ENCODE results near the gene ZNF18. TPM values are rescaled to one million over a fixed set of nuclear protein-coding genes. Genes with fewer than 3 reads are reported as not detected.
"Not testable (repeated sequence)": the region's sequence is repeated elsewhere in the genome, so short reads cannot be mapped to it uniquely, and the experiment has no call there.

The ZNF18 gene
- total and polyA plus RNA-seq, 12 donors, result 2.6 to 7.5 (median 4.6) TPM

GRCh38 chr17:11943759-11944347 lies 53.4 kb downstream of the ZNF18 start:
- Histone ChIP-seq H3K27me3 (no peaks in the 10 kb centered on the region), H3K27ac (no peak overlapping the region), H3K36me3 (no peaks in the 10 kb centered on the region), H3K4me1 (peaks cover 0 to 6% (median 4%) of the 10 kb centered on the region in 9 donors), H3K4me3 (no peak overlapping the region), H3K9me3 (no peaks in the 10 kb centered on the region)
- intact Hi-C loops (cut with DNase I), result no loop called here
- ATAC-seq (no peak), DNase-seq (no peak)
- no peak for TF ChIP-seq CTCF (IDR thresholded peaks at IDR 0.05)
- 74 to 88% methylated on average over 7 of the region's 7 CpGs for WGBS, 2 donors

DNA sequence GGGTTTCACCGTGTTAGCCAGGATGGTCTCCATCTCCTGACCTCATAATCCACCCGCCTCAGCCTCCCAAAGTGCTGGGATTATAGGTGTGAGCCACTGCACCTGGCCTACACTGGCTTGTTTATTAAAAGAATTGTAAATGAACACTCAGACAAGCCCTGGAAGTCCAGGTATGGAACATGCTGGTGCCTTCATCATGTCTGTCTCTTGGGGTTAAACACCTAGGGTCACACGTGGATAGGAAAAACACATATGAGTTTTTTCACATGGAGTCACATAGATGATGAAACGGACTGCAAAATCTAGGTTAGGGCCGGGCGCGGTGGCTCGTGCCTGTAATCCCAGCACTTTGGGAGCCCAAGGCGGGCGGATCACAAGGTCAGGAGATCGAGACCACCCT lies 54.2 kb downstream of the ZNF18 start:
- H3K27me3 ChIP-seq; intact Hi-C loops (cut with DNase I); DNase-seq; H3K36me3 ChIP-seq; ATAC-seq; H3K4me1 ChIP-seq; H3K4me3 ChIP-seq; H3K27ac ChIP-seq; H3K9me3 ChIP-seq: not testable (repeated sequence)
- WGBS, 2 donors, result 93 to 94% methylated on average over 11 of the region's 11 CpGs

GRCh38 chr17:11940904-11941303 lies 56.4 kb downstream of the ZNF18 start:
- DNase-seq (no peak), ATAC-seq (no peak)
- Histone ChIP-seq H3K4me3 (no peak overlapping the region), H3K27ac (no peak overlapping the region), H3K36me3 (no peaks in the 10 kb centered on the region), H3K4me1 (no peaks in the 10 kb centered on the region), H3K9me3 (no peaks in the 10 kb centered on the region), H3K27me3 (peaks cover 0 to 12% (median 3%) of the 10 kb centered on the region in 7 donors)
- intact Hi-C loops (cut with DNase I), result no loop called here
- no peak for TF ChIP-seq CTCF (IDR thresholded peaks at IDR 0.05)
- WGBS, 2 donors, result 54 to 66% methylated on average over 2 of the region's 2 CpGs

DNA sequence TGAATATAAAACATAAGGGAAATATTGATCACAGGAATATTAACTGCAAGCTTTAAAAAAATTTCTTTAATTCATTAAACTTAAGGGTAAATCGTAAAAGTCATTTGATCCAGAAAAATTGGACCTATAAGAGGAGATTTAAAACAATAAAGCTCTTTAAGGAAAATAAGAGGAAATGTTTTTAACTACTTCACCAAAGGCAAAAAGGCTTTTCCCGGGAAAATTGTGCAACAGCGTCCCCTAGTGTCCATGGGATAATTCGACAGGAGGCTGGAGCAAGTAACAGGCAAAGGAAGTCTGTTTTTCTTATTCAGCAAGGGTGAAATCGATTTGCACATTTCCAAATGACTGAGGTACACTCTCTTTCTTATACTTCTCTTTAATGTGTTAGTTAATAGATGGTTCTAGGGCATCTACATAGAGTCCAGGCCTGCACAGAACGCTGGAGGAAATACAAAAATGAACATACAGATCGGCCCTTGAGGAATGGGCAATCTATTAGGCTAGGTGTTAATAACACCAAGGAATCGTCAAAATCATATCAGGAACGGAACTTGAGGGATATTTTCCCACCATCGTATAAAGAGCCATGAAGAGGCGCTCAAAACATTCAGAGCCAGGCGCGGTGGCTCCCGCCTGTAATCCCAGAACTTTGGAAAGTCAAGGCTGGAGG lies 61.4 kb downstream of the ZNF18 start:
- H3K27ac ChIP-seq, result no peak overlapping the region

More for the DNA sequence above, 61.4 kb downstream of the ZNF18 start:
- no peaks in the 10 kb centered on the region for H3K4me1 ChIP-seq
- DNase-seq (peak in 1 of 2 donors; percentile 51), ATAC-seq (no peak)
- no peak overlapping the region for H3K4me3 ChIP-seq
- H3K36me3 ChIP-seq, result no peaks in the 10 kb centered on the region
- H3K27me3 ChIP-seq, result peaks cover 0 to 12% (median 3%) of the 10 kb centered on the region in 7 donors
- 31 to 40% methylated on average over 14 of the region's 14 CpGs for whole genome bisulfite sequencing, 2 donors
- intact Hi-C loops (cut with DNase I), result loop anchor here in 6 of 10 donors (5.0 to 10.0 kb wide), 2 partner anchors 1059 to 1061 kb away; no protein-coding TSS in a partner anchor
- no peaks in the 10 kb centered on the region for H3K9me3 ChIP-seq
- TF ChIP-seq CTCF (IDR thresholded peaks at IDR 0.05), result peak; percentile 77 to 94 (median 86)
